NCI-H2171 (cell line): ENCODE results near the gene SMPD3.
"Not testable (repeated sequence)": the region's sequence is repeated elsewhere in the genome, so short reads cannot be mapped to it uniquely, and the experiment has no call there.

Experiments used
- DNase-seq: peaks from one replicate; lab custom pipeline; 2025; lab: John Stamatoyannopoulos, UW

Gene SMPD3

GRCh38 chr16:68448360-68448970, at the start of gene SMPD3:
TSS of gene SMPD3 (minus strand) at chr16:68448508. CDS start at chr16:68372181, 76,327 bp downstream.
- peak; percentile 100 for DNase-seq

DNA sequence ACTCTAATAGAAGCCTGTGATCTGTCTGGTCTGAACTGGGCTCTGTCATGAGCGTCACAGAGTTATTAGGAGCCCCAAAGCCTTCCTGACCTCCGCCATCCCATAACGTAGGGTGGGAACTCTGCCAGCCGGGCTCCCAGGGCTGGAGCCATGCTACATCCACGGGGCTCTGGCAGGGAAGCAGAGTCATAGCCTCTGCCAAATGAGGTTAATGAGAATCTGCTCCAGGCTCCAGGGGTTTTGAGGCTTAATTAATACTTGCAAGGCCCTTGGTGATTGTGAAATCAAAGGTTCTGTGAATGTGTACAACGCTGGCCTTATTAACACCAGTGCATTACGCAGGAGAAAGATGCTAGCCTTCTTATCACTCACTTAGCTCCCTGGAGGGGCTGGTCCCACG, 48.4 kb upstream of the SMPD3 start:
- no peak for DNase-seq

GRCh38 chr16:68494261-68494660, 46.0 kb upstream of the SMPD3 start:
- not testable (repeated sequence) for DNase-seq

- no peak for DNase-seq
These were observed 45.2 kb upstream of the SMPD3 start for GRCh38 chr16:68493412-68494070.

DNA sequence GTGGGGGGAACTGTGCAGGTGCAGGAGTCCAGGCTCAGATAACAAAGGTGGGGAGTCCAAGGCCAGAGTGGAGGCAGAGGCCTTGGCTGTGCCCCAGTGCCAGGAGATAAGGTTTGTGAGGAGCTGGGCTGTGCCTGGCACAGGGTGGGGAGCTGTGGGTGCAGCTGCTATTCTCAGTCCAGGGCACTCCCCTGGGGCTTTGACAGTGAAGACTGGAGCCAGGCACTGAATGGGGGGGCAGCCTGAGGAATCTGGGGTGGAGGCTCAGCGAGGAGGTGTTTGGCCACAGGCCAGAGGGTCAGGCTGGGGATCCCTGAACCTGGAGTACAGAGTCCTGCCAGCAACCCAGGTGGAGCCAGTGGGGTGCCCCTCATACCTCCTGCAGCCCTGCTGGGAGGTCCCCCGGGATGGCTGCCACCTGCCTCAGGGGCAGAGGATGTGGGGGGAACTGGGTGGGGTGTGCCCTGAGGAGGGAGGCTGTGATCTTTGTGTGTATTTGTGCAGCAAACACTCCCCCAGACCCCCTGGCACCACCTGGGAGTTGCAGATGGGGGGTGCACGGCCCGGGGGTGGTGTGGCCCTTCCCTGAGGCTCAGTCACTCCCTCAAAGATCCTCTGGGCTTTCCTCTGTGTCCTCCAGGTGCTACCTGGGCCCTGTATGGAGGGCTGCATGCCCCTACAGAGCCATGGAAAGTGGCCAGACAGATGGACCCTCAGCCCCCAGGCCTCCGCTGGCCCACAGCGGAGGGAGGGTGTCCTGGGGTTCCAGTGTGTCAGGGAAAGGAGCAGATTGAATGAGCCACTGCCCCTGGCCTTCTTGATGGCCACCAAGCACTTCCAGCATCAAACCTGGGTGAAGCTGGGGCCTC, 44.5 kb upstream of the SMPD3 start:
- peak; percentile 49 for DNase-seq

- DNase-seq, result no peak
These were observed 43.8 kb upstream of the SMPD3 start for GRCh38 chr16:68492151-68492542.

DNA sequence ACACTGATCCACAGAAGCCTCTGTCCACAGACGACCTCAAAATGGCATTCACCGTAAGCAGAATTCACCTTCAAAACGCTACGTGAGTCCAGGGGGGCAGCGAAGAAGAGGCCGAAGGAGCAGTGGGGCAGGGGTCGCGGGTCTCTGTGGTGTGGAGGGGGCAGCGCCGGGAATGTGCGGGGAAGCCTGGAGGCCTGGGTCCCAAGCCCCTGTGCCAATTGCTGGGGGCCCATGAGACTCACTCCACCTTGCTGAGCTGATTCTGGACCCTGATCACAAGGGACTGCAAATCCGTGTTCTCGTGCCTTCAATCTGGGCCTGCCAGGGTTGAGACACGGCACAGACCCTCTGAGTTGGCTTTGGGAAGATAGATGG, 43.3 kb upstream of the SMPD3 start:
- DNase-seq, result no peak

DNA sequence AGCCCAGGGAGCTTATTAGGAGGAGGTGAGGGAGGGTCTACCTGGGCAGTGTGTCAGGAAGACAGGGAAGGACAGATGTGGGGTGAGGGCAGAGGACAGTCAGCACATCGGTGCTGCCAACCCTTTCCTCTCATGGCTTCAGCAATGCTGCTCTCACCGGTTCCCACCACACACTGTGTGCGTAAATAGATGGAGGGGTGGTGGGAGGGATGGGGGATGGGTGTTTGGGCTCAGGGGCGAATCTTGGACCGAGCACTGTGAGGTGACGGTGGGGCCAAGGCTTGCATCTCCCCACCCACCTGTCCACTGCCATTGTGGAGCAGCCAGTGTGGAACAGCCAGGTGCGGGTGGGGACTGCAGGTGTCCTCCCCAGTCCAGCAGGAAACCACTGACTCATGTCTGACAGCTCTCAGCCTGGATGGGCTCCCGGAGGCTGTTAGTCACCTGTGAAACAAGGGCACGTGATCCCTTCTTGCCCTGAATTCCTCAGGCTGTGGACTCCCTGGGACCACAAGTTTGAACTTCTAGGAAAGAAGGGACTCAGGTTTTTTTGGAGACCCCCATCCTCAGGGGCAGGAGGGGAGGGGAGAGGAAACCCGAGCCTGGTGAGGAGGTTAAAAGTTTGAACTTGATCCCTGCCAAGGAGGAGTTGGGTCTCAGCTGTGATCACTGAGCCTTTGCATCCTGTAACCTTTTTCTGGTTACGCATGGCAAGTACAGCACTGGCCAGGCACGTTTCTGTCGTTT, 42.7 kb upstream of the SMPD3 start:
- DNase-seq, result no peak

DNA sequence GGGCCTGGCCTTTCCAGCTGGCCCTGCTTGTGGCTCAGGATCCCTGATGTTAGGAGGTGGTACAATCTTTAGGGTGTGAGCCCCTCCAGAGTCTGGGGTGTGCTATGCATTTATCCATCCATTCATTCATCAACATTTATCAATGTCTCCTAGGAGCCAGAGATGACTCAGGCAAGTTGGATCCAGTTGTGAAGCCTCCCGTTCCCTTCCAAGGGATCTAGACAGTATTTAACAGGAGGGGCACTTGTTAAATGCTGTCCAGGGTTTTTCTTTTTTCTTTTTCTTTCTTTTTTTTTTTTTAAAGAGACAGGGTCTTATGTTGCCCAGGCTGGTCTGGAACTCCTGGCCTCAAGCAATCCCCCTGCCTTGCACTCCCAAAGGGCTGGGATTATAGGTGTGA, 42.0 kb upstream of the SMPD3 start:
- no peak for DNase-seq

- peak; percentile 31 for DNase-seq
These were observed 40.2 kb upstream of the SMPD3 start for GRCh38 chr16:68488554-68488953.

DNA sequence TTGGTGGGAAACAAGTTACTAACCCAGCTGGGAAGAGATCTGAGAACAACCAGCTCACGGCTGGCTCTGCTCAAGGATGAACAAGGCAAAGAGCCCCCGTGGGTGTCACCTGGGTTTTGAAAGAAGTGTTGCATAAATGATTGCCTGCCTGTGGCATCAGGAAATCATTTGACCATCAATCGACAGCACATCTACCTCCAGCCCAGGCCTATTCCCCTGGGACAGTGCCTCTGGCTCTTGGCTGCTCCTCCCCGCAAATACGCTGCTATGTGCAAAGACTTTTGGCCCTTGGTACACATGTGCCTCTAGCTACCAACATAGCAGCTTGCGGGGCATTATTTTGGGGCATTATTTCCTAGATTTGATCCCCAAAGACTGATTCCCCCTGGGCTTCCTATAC, 39.4 kb upstream of the SMPD3 start:
- DNase-seq, result no peak

DNA sequence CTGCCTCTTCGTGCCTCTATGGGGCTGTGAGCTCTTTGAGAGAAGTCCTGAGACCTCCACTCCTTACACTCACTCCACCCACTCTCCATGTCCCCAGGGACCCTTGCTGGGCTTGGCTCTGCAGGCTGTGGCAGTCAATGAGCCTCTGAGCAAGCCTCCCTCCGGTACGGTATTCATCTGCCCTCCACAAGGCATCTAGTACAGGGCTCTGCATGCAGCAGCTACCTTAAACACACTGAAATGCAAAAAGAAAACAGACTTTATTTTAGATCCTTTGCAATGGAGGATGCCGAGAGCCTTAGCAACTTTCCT, 38.9 kb upstream of the SMPD3 start:
- no peak for DNase-seq

DNA sequence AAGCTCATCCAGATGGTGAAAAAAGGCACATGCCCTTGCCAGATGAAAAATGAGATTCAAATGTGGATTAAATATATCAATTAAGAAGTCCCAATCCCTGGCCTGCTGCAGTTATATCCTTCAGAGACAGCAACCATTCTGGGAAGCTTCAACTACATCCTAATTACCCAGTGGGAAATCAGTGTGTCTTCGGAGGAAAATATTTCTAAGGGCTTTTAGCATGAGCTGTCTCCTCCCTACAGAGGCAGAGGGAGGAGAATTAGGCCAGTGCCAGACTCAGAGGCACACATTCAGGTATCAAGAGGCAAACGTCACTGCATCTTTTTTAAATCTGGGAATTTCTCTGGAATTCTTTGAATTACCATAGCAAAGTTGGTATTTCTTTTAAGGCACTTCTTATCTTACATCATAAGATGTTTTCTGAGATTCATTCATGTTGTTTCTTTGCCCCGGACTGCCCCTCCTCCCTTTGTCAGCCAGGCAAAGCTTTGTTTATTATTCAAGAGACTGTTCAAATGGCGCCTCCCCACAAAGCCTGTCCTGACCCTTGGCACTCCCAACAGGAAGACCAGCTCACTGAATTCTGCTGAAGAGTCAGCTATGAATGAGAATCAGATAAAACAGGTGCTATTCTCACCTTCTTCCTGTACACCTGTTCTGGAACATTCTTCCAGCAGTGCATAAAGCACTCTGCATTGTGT, 38.3 kb upstream of the SMPD3 start:
- no peak for DNase-seq

DNA sequence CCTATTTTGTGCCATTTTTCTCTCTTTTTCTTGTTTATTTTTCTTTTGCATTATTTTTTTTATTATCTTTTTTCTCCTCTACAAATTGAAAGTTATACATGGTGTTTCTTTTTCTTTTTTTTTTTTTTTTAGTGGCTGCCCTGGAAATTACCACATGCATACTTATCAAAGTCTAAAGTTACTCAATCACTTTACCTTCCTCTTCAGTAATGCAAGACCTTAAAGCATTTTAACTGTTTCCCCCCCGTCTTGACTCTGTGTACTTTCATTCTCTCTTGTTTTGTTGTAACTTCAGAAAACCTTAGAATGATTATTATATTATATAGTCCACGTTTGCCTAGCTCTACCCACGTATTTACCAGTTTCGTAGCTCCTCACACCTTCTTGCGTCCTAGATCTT, 33.3 kb upstream of the SMPD3 start:
- DNase-seq, result no peak

- DNase-seq, result no peak
These were observed 32.0 kb upstream of the SMPD3 start for GRCh38 chr16:68480084-68480995.

GRCh38 chr16:68479271-68479670, 31.0 kb upstream of the SMPD3 start:
- no peak for DNase-seq

GRCh38 chr16:68478526-68479250, 30.4 kb upstream of the SMPD3 start:
- DNase-seq, result no peak

DNA sequence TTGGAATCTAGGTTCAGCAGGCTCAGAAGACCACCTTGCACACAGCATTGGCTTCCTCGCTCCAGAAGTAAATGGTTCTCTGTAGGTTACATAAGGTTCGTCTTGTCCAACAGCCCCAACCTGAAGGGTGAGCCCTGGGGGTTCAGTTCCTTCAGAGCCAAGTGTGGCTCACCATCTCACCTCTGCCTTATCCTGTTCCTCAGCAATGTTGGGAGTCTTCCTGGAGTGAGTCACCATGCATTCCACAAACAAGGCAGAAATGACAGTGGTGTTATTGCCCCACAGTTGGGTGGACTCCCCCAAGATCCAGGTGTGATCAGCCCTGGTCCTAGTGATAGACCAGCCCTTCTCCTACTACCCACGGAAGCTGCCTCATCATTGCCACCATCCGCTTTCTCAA, 26.8 kb upstream of the SMPD3 start:
- DNase-seq, result no peak

DNA sequence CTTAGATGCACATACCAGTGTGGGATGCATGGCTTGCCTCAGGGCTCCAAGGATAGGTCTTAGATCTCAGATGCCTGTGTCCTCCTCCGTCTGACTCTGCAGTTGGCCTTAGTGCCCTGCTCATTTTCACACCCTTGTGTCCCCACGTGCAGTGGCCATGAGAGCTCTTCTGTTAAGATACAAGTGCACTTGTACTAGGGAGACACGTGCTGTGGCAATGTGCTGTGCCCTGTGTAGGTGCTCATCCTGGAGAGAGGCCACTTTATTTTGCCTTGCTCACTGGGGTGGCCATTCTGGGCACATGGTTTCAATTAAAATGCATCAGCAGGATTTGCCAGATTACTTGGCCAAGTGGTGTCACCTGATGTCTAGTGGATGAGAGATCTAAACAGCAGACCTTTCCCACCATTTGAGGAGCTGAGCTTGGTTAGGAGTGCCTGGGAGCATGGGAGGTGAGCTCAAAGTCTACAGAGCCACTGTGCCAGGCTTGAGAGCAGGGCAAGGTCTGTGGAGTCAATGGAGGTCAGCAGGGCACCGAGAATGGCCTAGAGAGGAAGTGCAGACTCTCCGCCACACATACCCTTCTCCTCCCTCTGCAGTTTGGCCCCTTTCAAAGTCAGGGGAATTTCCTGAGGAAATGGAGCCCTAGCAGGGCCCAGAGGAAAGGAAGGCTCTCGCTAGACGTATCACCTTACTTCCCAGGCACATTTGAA, 25.2 kb upstream of the SMPD3 start:
- no peak for DNase-seq

- no peak for DNase-seq
These were observed 24.3 kb upstream of the SMPD3 start for GRCh38 chr16:68472581-68472980.
